ENCODE data around the gene DOLK. TPM values are rescaled to one million over a fixed set of nuclear protein-coding genes. Genes with fewer than 3 reads are reported as not detected.

Gene DOLK
- total RNA-seq, 1 donor from 2014 or later, result 10.3 TPM

- no peak overlapping the region for H3K4me3 Mint-ChIP-seq
- no peak for TF ChIP-seq CTCF (IDR thresholded peaks at IDR 0.05)
- POLR2A ChIA-PET, result no interaction called here
- CTCF ChIA-PET, result no interaction called here
- H3K27ac Mint-ChIP-seq, result no peak overlapping the region
- intact Hi-C loops (cut with micrococcal nuclease), result loop anchor here (10.0 kb wide), 1 partner anchor 236 kb away; the partner anchor contains the start of gene PKN3
- H3K4me1 Mint-ChIP-seq, result peaks cover 6% of the 10 kb centered on the region
- peaks cover 3% of the 10 kb centered on the region for H3K36me3 Mint-ChIP-seq (ENCODE audit: low read depth)
- no peaks in the 10 kb centered on the region for H3K27me3 Mint-ChIP-seq
- no peak for ATAC-seq (ENCODE audit: low read depth)
- no peak for DNase-seq
- H3K9me3 Mint-ChIP-seq, result no peaks in the 10 kb centered on the region
Observed at GRCh38 chr9:128940946-128941755, 6.3 kb downstream of the DOLK start.

- Mint-ChIP-seq H3K4me1 (no peaks in the 10 kb centered on the region), H3K9me3 (no peaks in the 10 kb centered on the region), H3K36me3 (ENCODE audit: low read depth) (peaks cover under 1% of the 10 kb centered on the region), H3K27ac (no peak overlapping the region), H3K4me3 (no peak overlapping the region), H3K27me3 (no peaks in the 10 kb centered on the region)
- intact Hi-C loops (cut with micrococcal nuclease), result loop anchor here (10.0 kb wide), 1 partner anchor 236 kb away; the partner anchor contains the start of gene PKN3
- DNase-seq, result no peak
- no peak for ATAC-seq (ENCODE audit: low read depth)
- ChIA-PET CTCF (no interaction called here), POLR2A (no interaction called here)
- TF ChIP-seq CTCF (IDR thresholded peaks at IDR 0.05), result no peak
Observed at GRCh38 chr9:128940271-128940921, 7.0 kb downstream of the DOLK start.

GRCh38 chr9:128937310-128938165, 9.9 kb downstream of the DOLK start:
- Mint-ChIP-seq H3K27me3 (no peaks in the 10 kb centered on the region), H3K9me3 (no peaks in the 10 kb centered on the region), H3K4me1 (no peaks in the 10 kb centered on the region), H3K4me3 (no peak overlapping the region), H3K36me3 (ENCODE audit: low read depth) (no peaks in the 10 kb centered on the region), H3K27ac (no peak overlapping the region)
- ChIA-PET CTCF (interaction anchor here (1.2 kb wide), 1 partner anchor 9 kb away, joined by 5 read pairs; no protein-coding TSS in a partner anchor), POLR2A (interaction anchor here (0.6 kb wide), 2 partner anchors 12 to 304 kb away, joined by 3 to 8 read pairs; no protein-coding TSS in a partner anchor)
- intact Hi-C loops (cut with micrococcal nuclease), result no loop called here
- ATAC-seq (ENCODE audit: low read depth), result no peak
- TF ChIP-seq CTCF (IDR thresholded peaks at IDR 0.05), result no peak
- no peak for DNase-seq

- Mint-ChIP-seq H3K4me1 (no peaks in the 10 kb centered on the region), H3K9me3 (no peaks in the 10 kb centered on the region), H3K27ac (no peak overlapping the region), H3K4me3 (no peak overlapping the region), H3K36me3 (ENCODE audit: low read depth) (no peaks in the 10 kb centered on the region), H3K27me3 (no peaks in the 10 kb centered on the region)
- TF ChIP-seq CTCF (IDR thresholded peaks at IDR 0.05), result no peak
- ChIA-PET POLR2A (no interaction called here), CTCF (interaction anchor here (0.8 kb wide), 1 partner anchor 9 kb away, joined by 3 read pairs; no protein-coding TSS in a partner anchor)
- no peak for ATAC-seq (ENCODE audit: low read depth)
- intact Hi-C loops (cut with micrococcal nuclease), result no loop called here
- no peak for DNase-seq
Observed at GRCh38 chr9:128936171-128936865, 11.1 kb downstream of the DOLK start.
